ENCODE data around the gene WDR1.
A peak's percentile ranks its signal among the peaks of the same experiment; 100 is the strongest.

The WDR1 gene

DNA sequence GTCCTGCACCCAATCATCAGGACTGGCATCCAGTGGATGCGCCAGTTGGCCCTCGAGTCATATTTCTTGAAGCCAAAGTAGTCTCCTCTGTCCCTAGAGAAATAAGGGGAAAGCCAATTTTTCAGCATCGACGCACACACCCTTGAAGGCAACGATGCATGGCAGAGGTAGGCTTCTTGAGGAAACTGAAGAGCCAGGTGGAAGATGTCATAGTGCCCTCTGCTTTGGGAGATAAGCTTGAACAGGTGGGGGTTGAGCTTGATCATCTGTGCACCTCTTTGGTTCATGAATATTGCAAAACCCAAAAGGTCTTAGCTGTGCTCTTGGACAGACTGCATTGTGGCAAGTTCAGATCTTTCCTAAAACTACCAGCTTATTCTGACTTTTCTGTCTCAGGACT is 34.6 kb upstream of the WDR1 start:
- no peak for DNase-seq
- no peak overlapping the region for H3K4me3 ChIP-seq (ENCODE audit: low read depth, low read length)
- no peaks in the 10 kb centered on the region for H3K9me3 ChIP-seq
- no peaks in the 10 kb centered on the region for H3K36me3 ChIP-seq
- no peaks in the 10 kb centered on the region for H3K27me3 ChIP-seq
- TF ChIP-seq, protein P1, sequence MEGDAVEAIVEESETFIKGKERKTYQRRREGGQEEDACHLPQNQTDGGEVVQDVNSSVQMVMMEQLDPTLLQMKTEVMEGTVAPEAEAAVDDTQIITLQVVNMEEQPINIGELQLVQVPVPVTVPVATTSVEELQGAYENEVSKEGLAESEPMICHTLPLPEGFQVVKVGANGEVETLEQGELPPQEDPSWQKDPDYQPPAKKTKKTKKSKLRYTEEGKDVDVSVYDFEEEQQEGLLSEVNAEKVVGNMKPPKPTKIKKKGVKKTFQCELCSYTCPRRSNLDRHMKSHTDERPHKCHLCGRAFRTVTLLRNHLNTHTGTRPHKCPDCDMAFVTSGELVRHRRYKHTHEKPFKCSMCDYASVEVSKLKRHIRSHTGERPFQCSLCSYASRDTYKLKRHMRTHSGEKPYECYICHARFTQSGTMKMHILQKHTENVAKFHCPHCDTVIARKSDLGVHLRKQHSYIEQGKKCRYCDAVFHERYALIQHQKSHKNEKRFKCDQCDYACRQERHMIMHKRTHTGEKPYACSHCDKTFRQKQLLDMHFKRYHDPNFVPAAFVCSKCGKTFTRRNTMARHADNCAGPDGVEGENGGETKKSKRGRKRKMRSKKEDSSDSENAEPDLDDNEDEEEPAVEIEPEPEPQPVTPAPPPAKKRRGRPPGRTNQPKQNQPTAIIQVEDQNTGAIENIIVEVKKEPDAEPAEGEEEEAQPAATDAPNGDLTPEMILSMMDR (IDR thresholded peaks at IDR 0.05; ENCODE audit: low read depth, low read length): no peak
- no peaks in the 10 kb centered on the region for H3K4me1 ChIP-seq

DNA sequence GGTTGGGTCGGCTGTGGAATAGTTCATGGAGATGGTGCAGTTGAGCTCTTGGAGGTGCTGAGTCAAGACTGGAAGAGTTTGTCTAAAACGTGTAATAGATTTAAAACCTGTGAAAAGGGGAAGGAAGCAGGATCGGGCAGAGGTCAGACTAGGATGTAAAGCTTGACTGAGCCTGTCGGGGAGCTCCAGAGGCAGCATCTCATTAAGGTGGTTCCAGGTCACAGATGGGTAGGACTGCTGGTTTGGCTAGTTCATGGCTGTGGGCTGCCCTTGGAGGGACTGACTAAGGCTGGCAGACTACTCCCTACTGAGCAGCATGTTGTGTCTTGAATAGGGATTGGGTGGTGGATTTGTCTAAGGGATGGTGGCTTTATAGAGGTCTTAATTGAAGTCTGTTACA is 28.4 kb upstream of the WDR1 start:
- Histone ChIP-seq H3K36me3 (no peaks in the 10 kb centered on the region), H3K4me1 (no peaks in the 10 kb centered on the region), H3K9me3 (no peaks in the 10 kb centered on the region), H3K27me3 (no peaks in the 10 kb centered on the region), H3K4me3 (ENCODE audit: low read depth, low read length) (no peak overlapping the region)
- TF ChIP-seq, protein P1 (IDR thresholded peaks at IDR 0.05; ENCODE audit: low read depth, low read length): no peak
- no peak for DNase-seq

DNA sequence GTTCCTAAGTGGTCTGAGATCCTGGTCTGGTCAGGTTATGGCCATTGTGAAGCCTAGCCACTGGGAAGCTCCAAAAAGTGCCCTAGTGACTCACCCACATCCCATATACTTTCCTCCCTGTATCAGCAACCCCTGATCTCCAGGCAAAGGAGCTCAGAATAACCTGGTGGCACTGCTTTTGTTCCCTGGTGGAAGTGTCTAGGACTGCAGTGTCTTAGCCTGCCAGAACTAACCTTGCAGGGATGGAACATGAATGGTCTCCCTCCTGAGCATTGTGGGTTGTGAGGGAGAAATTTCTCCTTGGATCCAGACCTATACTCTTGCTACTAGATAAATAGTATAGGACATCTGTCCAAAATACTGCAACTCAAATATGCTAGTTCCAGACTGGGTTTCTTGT is 27.9 kb upstream of the WDR1 start:
- no peak for DNase-seq
- Histone ChIP-seq H3K4me3 (ENCODE audit: low read depth, low read length) (no peak overlapping the region), H3K27me3 (no peaks in the 10 kb centered on the region), H3K9me3 (no peaks in the 10 kb centered on the region), H3K4me1 (no peaks in the 10 kb centered on the region), H3K36me3 (no peaks in the 10 kb centered on the region)
- TF ChIP-seq, protein P1 (IDR thresholded peaks at IDR 0.05; ENCODE audit: low read depth, low read length): no peak

DNA sequence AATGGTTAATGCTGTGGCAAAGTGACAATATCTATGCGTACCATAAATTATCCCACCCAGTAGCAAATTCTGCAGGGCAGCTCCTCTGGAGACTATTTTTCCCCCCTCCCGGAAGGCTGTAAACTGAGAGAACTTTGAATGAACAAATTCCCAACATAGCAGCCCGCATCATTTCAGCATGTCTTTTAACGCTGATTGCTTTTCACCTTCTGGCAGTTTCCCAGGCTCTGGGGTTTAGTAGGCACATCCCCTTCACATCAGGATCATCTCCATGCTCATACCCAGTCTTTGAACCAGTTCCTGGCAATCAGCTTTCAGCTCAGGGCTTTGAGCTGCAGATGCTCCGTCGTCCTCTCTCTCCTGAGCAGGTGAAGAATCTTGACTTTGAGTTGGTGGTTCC is 26.6 kb upstream of the WDR1 start:
- Histone ChIP-seq H3K27me3 (no peaks in the 10 kb centered on the region; the same call in 1 of the 2 replicates), H3K4me1 (no peaks in the 10 kb centered on the region), H3K9me3 (no peaks in the 10 kb centered on the region), H3K4me3 (ENCODE audit: low read depth, low read length) (no peak overlapping the region), H3K36me3 (no peaks in the 10 kb centered on the region)
- TF ChIP-seq, protein P1 (IDR thresholded peaks at IDR 0.05; ENCODE audit: low read depth, low read length): no peak
- no peak for DNase-seq

DNA sequence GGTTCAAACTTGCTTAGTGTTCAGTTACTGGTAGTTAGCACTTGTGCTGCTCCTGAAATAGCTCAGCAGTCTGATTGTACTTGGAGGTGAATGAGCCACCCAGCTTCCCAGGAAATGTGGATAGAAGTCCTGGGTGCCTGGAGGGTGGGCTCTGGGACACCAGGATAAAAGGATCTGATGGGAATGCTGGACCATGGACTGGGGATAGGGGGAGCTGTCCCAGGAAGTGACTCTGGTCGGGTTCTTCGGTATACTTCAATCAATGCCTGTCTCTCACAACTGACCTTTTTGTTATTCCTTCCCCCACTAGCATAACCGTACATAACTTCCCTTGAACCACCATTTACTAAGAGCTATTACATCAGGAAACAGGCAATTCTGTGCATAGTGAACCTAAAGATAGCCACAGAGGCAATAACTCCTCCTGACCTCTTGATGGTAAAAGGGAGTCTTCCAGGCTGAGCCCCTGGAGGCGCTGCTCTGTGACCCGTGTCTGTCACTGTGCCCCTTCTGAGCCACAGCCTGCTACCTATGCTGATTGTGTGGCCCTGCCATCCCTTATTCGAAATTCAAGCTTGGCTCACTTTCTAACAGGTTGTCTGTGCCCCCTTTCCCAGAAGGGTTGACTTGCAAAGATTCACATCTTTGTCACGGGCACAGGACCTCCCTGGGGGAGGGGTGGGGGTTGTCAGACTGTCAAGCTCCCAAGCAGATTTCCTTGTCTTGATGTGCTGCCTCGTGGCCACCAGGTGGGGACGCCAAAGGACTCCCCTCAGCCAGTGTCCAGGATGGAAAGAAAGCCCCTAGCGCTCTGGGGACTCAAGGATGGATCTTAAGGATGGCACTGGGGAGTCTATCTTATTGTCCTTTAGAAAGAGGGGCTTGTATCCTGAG is 24.5 kb upstream of the WDR1 start:
- DNase-seq: no peak
- no peaks in the 10 kb centered on the region for H3K9me3 ChIP-seq
- H3K36me3 ChIP-seq: no peaks in the 10 kb centered on the region
- no peaks in the 10 kb centered on the region; the same call in 1 of the 2 replicates for H3K27me3 ChIP-seq
- TF ChIP-seq, protein P1 (IDR thresholded peaks at IDR 0.05; ENCODE audit: low read depth, low read length): 0 out of 2 replicates have a peak, but pooled peaks have one; percentile 2
- H3K4me3 ChIP-seq (ENCODE audit: low read depth, low read length): no peak overlapping the region
- H3K4me1 ChIP-seq: no peaks in the 10 kb centered on the region

DNA sequence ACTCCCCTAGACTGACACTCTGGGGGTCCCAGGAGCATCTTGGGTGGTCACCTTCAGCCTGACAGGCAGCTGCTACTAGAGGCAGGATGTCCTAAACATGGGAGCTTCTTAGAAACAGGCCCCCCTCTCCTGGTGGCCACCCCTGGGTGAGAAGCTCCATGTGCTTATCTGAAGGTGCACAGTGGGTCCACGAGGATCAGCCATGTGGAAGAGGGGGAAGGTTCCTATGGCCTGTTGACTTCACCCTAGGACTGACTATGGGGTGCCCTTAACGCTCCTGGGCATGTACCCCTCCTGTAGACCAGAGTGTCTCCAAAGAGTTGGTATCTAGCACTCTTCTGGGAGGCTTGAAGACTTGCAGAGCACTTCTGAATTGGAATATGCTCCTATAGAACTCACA is 22.9 kb upstream of the WDR1 start:
- H3K4me3 ChIP-seq (ENCODE audit: low read depth, low read length): no peak overlapping the region
- no peak for DNase-seq
- H3K36me3 ChIP-seq: no peaks in the 10 kb centered on the region
- H3K27me3 ChIP-seq: no peaks in the 10 kb centered on the region; the same call in 1 of the 2 replicates
- TF ChIP-seq, protein P1 (IDR thresholded peaks at IDR 0.05; ENCODE audit: low read depth, low read length): no peak
- no peaks in the 10 kb centered on the region for H3K9me3 ChIP-seq
- H3K4me1 ChIP-seq: no peaks in the 10 kb centered on the region

All from BE2C (cell line).